Cardiac fibroblast (primary cell): Measurements from ENCODE around the gene MROH2A.
"Not testable (repeated sequence)": the region's sequence is repeated elsewhere in the genome, so short reads cannot be mapped to it uniquely, and the experiment has no call there.

Experiments
- DNase-seq, 2 donors: peaks; one replicate each; pipeline versions ENCODE4 v3.0.0 to v3.0.0-alpha.2; 2010; ENCODE audit warnings: low read depth in 2 of 2
- H3K4me3 ChIP-seq, 2 donors: replicated peaks in 1 of 2; 1 replicate in 1 of 2; 2 replicates in 1 of 2; pipeline ENCODE4 v1.5.1; 2011; ENCODE audit warnings: low read depth in 2 of 2, low read length in 2 of 2, mild to moderate bottlenecking in 2 of 2, moderate library complexity in 1 of 2
- TF ChIP-seq, protein P1 (sequence below): IDR thresholded peaks from one replicate; pipeline ENCODE4 v1.5.1; 2011; ENCODE audit warnings: low read depth, mild to moderate bottlenecking, low read length, inconsistent platforms

The MROH2A gene, protein sequence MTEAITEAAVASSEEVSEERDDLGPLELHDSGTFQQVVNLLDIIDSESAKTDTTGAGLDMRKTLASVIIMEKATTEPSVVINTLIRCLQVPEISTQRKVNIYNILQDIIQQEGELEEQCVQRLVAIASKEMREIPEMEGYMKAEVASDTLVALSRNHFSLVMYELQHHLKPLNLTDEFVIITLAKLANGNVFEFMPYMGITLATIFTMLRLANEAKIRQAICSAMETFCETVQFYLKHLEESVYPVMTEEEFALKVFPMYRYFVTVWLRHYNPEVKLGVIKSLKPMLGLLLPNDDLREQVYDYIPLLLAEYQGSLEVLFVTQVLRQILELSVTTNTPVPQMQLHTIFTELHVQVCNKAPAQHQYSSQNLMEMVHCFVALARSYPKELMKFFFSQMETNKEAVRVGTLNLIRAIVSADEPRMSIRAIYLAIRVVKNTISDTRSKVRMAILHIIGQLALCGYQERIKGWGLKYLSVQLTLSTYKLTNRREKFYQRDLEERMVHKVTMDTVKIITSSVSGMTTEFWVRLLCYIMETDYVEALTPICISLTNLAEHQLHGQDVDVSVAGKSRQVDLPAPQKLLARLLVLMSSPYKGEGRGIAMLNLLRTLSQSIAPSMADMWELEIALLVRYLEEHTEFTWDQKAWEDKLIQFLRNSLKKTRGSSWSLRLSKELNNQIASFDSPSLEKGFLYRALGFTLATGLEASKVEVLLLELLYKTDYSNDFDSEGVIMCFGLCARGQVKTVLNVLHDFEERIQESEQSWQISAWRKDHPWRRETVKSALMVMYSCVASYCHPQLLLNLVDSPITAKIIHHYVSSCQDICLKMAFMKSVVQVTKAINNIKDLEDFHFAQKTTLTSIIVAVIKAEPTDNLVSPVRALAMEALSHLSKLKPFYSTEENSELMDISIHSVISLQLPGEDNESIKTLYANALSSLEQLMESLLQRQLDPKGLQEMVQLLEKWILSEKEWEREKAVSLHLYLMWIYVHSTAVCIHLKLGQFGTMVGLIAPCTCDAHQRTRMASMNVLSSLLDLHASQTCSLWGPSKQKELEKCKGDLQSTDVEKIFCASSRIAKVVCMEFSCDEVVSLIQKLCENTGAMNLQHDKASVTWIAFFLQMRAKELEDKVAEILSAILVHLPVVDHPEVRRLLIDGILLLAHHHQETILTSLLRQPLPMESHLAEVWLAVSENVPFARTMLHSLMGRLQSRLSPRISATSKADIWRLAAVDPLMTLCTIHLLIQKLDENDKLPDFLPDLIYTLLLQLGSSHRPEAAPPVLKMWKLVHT (N-terminal part only)

DNA sequence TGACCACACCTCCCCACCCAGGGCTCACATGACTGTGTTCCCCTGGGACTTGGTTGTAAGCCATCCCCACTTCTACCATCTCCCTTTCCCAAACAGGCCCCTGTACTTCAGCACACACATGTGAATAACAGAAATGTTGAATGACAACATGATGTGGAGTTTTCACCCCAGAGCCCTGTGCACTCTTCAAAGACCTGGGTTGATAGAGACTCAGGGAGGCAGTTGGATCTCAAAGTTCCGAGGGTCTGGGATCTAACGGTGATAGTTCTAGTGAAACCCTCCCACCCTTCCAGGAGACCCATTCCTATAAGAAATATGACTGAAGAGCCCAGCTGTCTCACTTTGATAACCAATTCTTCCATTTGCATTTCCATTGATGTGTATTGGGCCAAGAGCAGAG is at the start of gene MROH2A:
TSS of gene MROH2A (plus strand) at position 301 of the 400 bp plus-strand sequence. CDS start 1,029 bp downstream, outside the sequence.
- TF ChIP-seq, protein P1, sequence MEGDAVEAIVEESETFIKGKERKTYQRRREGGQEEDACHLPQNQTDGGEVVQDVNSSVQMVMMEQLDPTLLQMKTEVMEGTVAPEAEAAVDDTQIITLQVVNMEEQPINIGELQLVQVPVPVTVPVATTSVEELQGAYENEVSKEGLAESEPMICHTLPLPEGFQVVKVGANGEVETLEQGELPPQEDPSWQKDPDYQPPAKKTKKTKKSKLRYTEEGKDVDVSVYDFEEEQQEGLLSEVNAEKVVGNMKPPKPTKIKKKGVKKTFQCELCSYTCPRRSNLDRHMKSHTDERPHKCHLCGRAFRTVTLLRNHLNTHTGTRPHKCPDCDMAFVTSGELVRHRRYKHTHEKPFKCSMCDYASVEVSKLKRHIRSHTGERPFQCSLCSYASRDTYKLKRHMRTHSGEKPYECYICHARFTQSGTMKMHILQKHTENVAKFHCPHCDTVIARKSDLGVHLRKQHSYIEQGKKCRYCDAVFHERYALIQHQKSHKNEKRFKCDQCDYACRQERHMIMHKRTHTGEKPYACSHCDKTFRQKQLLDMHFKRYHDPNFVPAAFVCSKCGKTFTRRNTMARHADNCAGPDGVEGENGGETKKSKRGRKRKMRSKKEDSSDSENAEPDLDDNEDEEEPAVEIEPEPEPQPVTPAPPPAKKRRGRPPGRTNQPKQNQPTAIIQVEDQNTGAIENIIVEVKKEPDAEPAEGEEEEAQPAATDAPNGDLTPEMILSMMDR: no peak
- DNase-seq: no peak
- no peak within 1 kb of the TSS for H3K4me3 ChIP-seq

DNA sequence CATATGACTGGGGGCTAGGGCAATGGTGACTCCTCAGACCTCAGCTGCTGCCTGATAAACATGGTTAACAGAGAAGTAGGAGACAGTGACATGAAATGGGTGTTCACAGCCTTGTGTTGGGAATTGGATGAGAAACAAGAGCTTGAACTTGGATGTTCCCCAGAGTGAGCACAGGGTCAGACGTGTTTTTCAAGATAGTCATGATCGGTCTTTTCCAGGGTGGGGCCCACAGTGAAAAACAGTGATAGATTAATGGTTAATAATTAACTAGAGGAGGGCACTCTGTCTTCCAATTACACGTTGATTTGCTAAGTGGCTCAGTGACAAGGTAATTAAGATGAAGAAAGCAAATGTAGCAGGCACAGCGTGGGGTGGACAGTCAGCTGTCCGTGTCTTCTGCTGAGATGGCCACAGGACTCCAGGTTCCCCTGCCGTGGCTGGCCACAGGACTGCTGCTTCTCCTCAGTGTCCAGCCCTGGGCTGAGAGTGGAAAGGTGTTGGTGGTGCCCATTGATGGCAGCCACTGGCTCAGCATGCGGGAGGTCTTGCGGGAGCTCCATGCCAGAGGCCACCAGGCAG is 49.3 kb upstream of the MROH2A start, which contains the start of gene UGT1A3:
TSS of gene UGT1A3 (plus strand) at position 320 of the 579 bp plus-strand sequence. CDS start at position 405, 85 bp downstream.
- TF ChIP-seq, protein P1: no peak
- DNase-seq: no peak

DNA sequence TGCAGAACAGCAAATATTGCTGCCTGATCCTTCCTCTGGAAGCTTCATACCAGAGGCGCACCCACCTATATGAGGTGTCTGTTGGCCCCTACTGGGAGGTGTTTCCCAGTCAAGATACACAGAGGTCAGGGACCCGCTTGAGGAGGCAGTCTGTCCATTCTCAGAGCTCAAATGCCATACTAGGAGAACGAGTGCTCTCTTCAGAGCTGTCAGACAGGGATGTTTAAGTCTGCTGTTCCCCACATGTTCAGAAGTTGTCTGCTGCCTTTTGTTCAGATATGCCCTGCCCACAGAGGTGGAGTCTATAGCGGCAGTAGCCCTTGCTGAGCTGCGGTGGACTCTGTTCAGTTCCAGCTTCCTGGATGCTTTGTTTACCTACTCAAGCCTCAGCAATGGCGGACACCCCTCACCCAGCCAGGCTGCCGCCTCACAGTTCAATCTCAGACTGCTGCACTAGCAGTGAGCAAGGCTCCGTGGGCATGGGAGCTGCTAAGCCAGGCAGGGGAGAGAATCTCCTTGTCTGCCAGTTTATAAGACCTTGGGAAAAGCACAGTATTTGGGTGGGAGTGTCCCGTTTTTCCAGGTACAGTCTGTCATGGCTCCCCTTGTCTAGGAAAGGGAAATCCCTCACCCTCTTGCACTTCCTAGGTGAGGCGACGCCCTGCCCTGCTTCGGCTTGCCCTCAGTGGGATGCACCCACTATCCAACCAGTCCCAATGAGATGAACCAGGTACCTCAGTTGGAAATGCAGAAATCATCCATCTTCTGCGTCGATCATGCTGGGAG is 41.1 kb upstream of the MROH2A start:
- not testable (repeated sequence) for H3K4me3 ChIP-seq, DNase-seq

More for the DNA sequence above, 49.3 kb upstream of the MROH2A start, which contains the start of gene UGT1A3:
- no peak within 1 kb of the TSS for H3K4me3 ChIP-seq

DNA sequence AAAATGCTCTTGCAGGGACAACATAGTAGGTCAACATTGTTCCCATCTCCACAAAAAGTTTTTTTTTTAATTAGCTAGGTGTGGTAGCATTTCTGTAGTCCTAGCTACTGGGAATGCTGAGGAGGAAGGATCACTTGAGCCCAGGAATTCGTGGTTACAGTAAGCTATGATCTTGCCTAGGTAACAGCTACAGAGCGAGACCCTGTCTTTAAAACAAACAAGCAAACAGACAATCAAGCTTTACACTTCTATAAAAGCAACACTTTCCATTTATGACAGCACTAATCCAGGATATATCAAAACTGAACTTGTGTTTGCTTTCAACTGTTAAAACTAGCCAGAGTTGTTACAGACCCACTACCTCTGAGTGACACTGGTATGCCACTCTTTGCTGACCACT is 37.3 kb upstream of the MROH2A start:
- TF ChIP-seq, protein P1: no peak
- H3K4me3 ChIP-seq: no peak overlapping the region
- no peak for DNase-seq

DNA sequence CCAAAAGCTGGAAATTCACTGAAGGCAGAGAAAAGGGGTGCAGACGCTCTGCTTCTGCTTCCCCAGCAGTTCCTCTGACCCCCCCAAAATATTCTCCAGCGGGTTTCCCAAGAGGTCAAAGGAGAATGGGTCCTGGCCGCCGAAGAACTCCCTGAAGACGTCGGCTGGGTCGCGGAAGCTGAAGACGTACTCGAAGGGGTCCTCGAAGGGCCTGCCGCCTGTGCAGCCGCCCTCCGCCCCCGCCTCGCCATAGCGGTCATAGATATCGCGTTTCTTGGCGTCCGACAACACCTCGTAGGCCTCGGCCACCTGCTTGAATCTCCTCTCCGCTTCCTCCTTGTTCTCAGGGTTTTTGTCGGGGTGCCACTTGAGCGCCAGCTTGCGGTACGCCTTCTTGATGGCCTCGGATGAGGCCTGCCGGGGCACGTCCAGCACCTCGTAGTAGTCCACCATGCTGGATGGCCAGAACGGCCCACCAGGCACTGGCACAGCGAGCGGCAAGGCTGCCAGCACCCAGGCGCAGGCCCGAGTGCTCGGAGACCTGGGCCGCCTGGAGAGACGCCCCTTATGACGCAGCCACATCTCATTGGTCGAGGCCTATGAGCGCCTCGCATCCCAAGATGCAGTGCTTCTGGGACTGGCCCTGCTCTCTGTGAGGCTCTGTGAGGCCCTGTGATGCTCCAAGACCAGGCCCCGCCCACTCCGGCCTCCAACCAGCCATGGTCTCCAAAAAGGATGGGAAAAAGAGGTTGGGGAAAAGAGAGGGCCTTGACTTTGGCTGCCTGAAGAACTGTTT is 34.5 kb upstream of the MROH2A start:
- H3K4me3 ChIP-seq: no peak overlapping the region
- TF ChIP-seq, protein P1: no peak
- DNase-seq: no peak
